ENCODE measurements around the gene EGFLAM. TPM values are rescaled to one million over a fixed set of nuclear protein-coding genes. Genes with fewer than 3 reads are reported as not detected.

EGFLAM gene
- polyA plus RNA-seq, 1 experiment: 16.4 TPM

GRCh38 chr5:38396766-38397165, 138.4 kb downstream of the EGFLAM start:
- TF ChIP-seq CTCF (IDR thresholded peaks at IDR 0.05; ENCODE audit: low read depth, low read length): no peak
- Histone ChIP-seq H3K27ac (ENCODE audit: low read depth, low read length) (no peak overlapping the region), H3K27me3 (ENCODE audit: control insufficient read depth, insufficient read depth, low read length) (peaks cover 48% of the 10 kb centered on the region), H3K9me3 (ENCODE audit: control insufficient read depth, insufficient read depth, low read length) (no peaks in the 10 kb centered on the region; the same call in 1 of the 2 replicates), H3K4me3 (ENCODE audit: low read depth, low read length) (no peak overlapping the region)
- ChIA-PET CTCF (interaction anchor here (1.8 to 2.8 kb wide), 2 partner anchors 14 to 24 kb away, joined by 8 to 11 read pairs; no protein-coding TSS in a partner anchor), POLR2A (no interaction called here)
- no peak for DNase-seq (ENCODE audit: low read depth, low spot score)

GRCh38 chr5:38400365-38400764, 142.0 kb downstream of the EGFLAM start:
- no peak overlapping the region for H3K27ac ChIP-seq (ENCODE audit: low read depth, low read length)
- no peaks in the 10 kb centered on the region for H3K9me3 ChIP-seq (ENCODE audit: control insufficient read depth, insufficient read depth, low read length)
- no peak for TF ChIP-seq CTCF (IDR thresholded peaks at IDR 0.05; ENCODE audit: low read depth, low read length)
- no peak for DNase-seq (ENCODE audit: low read depth, low spot score)
- H3K4me3 ChIP-seq (ENCODE audit: low read depth, low read length): no peak overlapping the region
- ChIA-PET CTCF (no interaction called here), POLR2A (no interaction called here)
- peaks cover 48% of the 10 kb centered on the region for H3K27me3 ChIP-seq (ENCODE audit: control insufficient read depth, insufficient read depth, low read length)

- ChIA-PET POLR2A (no interaction called here), CTCF (interaction anchor here (2.0 kb wide), 1 partner anchor 19 kb away, joined by 9 read pairs; no protein-coding TSS in a partner anchor)
- no peak for TF ChIP-seq CTCF (IDR thresholded peaks at IDR 0.05; ENCODE audit: low read depth, low read length)
- H3K9me3 ChIP-seq (ENCODE audit: control insufficient read depth, insufficient read depth, low read length): no peaks in the 10 kb centered on the region
- no peak overlapping the region for H3K27ac ChIP-seq (ENCODE audit: low read depth, low read length)
- H3K4me3 ChIP-seq (ENCODE audit: low read depth, low read length): no peak overlapping the region
- no peak for DNase-seq (ENCODE audit: low read depth, low spot score)
- peaks cover 45% of the 10 kb centered on the region for H3K27me3 ChIP-seq (ENCODE audit: control insufficient read depth, insufficient read depth, low read length)
These were observed 142.8 kb downstream of the EGFLAM start for GRCh38 chr5:38401145-38401544.

- H3K9me3 ChIP-seq (ENCODE audit: control insufficient read depth, insufficient read depth, low read length): no peaks in the 10 kb centered on the region
- no peak overlapping the region for H3K4me3 ChIP-seq (ENCODE audit: low read depth, low read length)
- ChIA-PET CTCF (interaction anchor here (1.0 to 2.0 kb wide), 2 partner anchors 17 to 21 kb away, joined by 3 to 9 read pairs; no protein-coding TSS in a partner anchor), POLR2A (no interaction called here)
- no peak overlapping the region for H3K27ac ChIP-seq (ENCODE audit: low read depth, low read length)
- TF ChIP-seq CTCF (IDR thresholded peaks at IDR 0.05; ENCODE audit: low read depth, low read length): no peak
- no peak for DNase-seq (ENCODE audit: low read depth, low spot score)
- H3K27me3 ChIP-seq (ENCODE audit: control insufficient read depth, insufficient read depth, low read length): peaks cover 39% of the 10 kb centered on the region
These were observed 145.0 kb downstream of the EGFLAM start for GRCh38 chr5:38403406-38403805.

GRCh38 chr5:38403877-38404635, 145.7 kb downstream of the EGFLAM start:
- Histone ChIP-seq H3K9me3 (ENCODE audit: control insufficient read depth, insufficient read depth, low read length) (no peaks in the 10 kb centered on the region), H3K4me3 (ENCODE audit: low read depth, low read length) (no peak overlapping the region), H3K27me3 (ENCODE audit: control insufficient read depth, insufficient read depth, low read length) (peaks cover 35% of the 10 kb centered on the region), H3K27ac (ENCODE audit: low read depth, low read length) (no peak overlapping the region)
- no peak for DNase-seq (ENCODE audit: low read depth, low spot score)
- ChIA-PET CTCF (interaction anchor here (1.0 kb wide), 1 partner anchor 17 kb away, joined by 3 read pairs; no protein-coding TSS in a partner anchor), POLR2A (no interaction called here)
- TF ChIP-seq CTCF (IDR thresholded peaks at IDR 0.05; ENCODE audit: low read depth, low read length): no peak

Measured in AG04450 (cell line).